ENCODE data around the gene CD63. TPM values are rescaled to one million over a fixed set of nuclear protein-coding genes. Genes with fewer than 3 reads are reported as not detected.

Gene CD63
- total RNA-seq, 4 donors from 2014 or later: 427 to 723 (median 581) TPM

GRCh38 chr12:55733858-55734257 is 5.0 kb upstream of the CD63 start:
- WGBS, 2 donors (ENCODE audit: low coverage in 1 of 2): 68 to 100% methylated on average over 1 to 2 of the region's 2 CpGs
- Histone ChIP-seq H3K4me3 (no peak overlapping the region), H3K36me3 (no peaks in the 10 kb centered on the region), H3K9me3 (no peaks in the 10 kb centered on the region), H3K4me1 (peaks cover 12 to 40% (median 28%) of the 10 kb centered on the region in 4 donors), H3K27me3 (no peaks in the 10 kb centered on the region), H3K27ac (no peak overlapping the region)
- in situ Hi-C loops (cut with MboI; ENCODE audit: low pct_ligation_motif_present in 1 of 4, low pct_unique_long_range_greater_than_20kb in 1 of 4, low sequenced_read_pairs in 3 of 4) (loop anchor here in 3 of 4 donors (5.0 to 10.0 kb wide), 3 partner anchors 81 to 201 kb away; partner anchors contain the start of genes DGKA (in 1 of the 3), ORMDL2 (in 1 of the 3), PYM1 (in 1 of the 3) and SARNP (in 1 of the 3)), intact Hi-C loops (cut with DNase I; ENCODE audit: low total_unique reads) (no loop called here)
- DNase-seq: no peak
- no peak for TF ChIP-seq CTCF (IDR thresholded peaks at IDR 0.05)
- TF ChIP-seq EP300 (IDR thresholded peaks at IDR 0.05; ENCODE audit: low read depth): no peak
- TF ChIP-seq POLR2A (IDR thresholded peaks at IDR 0.05): no peak

- no peak for TF ChIP-seq EP300 (IDR thresholded peaks at IDR 0.05; ENCODE audit: low read depth)
- TF ChIP-seq CTCF (IDR thresholded peaks at IDR 0.05): no peak
- no peak for TF ChIP-seq POLR2AphosphoS5 (IDR thresholded peaks at IDR 0.05)
- no peak for TF ChIP-seq POLR2A (IDR thresholded peaks at IDR 0.05)
- WGBS, 2 donors (ENCODE audit: low coverage in 1 of 2): 85% methylated on average over 14 of the region's 14 CpGs; no CpG with 5 or more reads in 1 of the 2 donors
- in situ Hi-C loops (cut with MboI; ENCODE audit: low pct_ligation_motif_present in 1 of 4, low pct_unique_long_range_greater_than_20kb in 1 of 4, low sequenced_read_pairs in 3 of 4): loop anchor here in 3 of 4 donors (5.0 to 10.0 kb wide), 3 partner anchors 82 to 202 kb away; partner anchors contain the start of genes DGKA (in 1 of the 3), ORMDL2 (in 1 of the 3), PYM1 (in 1 of the 3) and SARNP (in 1 of the 3)
- no peaks in the 10 kb centered on the region for H3K36me3 ChIP-seq
- no peak overlapping the region for H3K4me3 ChIP-seq
- intact Hi-C loops (cut with DNase I; ENCODE audit: low total_unique reads): no loop called here
- no peak for DNase-seq
- H3K4me1 ChIP-seq: peaks cover 12 to 34% (median 22%) of the 10 kb centered on the region in 4 donors
- H3K27ac ChIP-seq: no peak overlapping the region
- no peaks in the 10 kb centered on the region for H3K27me3 ChIP-seq
- H3K9me3 ChIP-seq: no peaks in the 10 kb centered on the region
Measured at GRCh38 chr12:55733021-55733555, 4.3 kb upstream of the CD63 start.

GRCh38 chr12:55732288-55732687 is 3.5 kb upstream of the CD63 start:
- in situ Hi-C loops (cut with MboI; ENCODE audit: low pct_ligation_motif_present in 1 of 4, low pct_unique_long_range_greater_than_20kb in 1 of 4, low sequenced_read_pairs in 3 of 4) (loop anchor here in 3 of 4 donors (5.0 to 10.0 kb wide), 3 partner anchors 83 to 203 kb away; partner anchors contain the start of genes DGKA (in 1 of the 3), ORMDL2 (in 1 of the 3), PYM1 (in 1 of the 3) and SARNP (in 1 of the 3)), intact Hi-C loops (cut with DNase I; ENCODE audit: low total_unique reads) (no loop called here)
- Histone ChIP-seq H3K27me3 (no peaks in the 10 kb centered on the region), H3K9me3 (no peaks in the 10 kb centered on the region), H3K4me1 (peaks cover 8 to 32% (median 20%) of the 10 kb centered on the region in 4 donors), H3K4me3 (no peak overlapping the region), H3K27ac (peak overlapping the region in 1 of 4 donors; percentile 99), H3K36me3 (no peaks in the 10 kb centered on the region)
- no peak for DNase-seq
- WGBS, 2 donors (ENCODE audit: low coverage in 1 of 2): 84% methylated on average over 4 of the region's 4 CpGs; no CpG with 5 or more reads in 1 of the 2 donors
- TF ChIP-seq POLR2AphosphoS5 (IDR thresholded peaks at IDR 0.05) (no peak), POLR2A (IDR thresholded peaks at IDR 0.05) (no peak), EP300 (IDR thresholded peaks at IDR 0.05; ENCODE audit: low read depth) (no peak), CTCF (IDR thresholded peaks at IDR 0.05) (no peak)

Measured in transverse colon (tissue), 4 donors.